ENCODE data around the gene CARS2. TPM values are rescaled to one million over a fixed set of nuclear protein-coding genes. Genes with fewer than 3 reads are reported as not detected.
"Not testable (repeated sequence)": the region's sequence is repeated elsewhere in the genome, so short reads cannot be mapped to it uniquely, and the experiment has no call there.

CARS2 gene
- total and polyA plus RNA-seq, 2 of the 8 experiments (the other 6 are each of a cell fraction or from before 2014, with no cell fraction given) = 47.7 to 55.9 TPM

- not testable (repeated sequence) for H2BK120ac ChIP-seq (replicated peaks; ENCODE audit: low read depth, low read length); H2AFZ ChIP-seq (ENCODE audit: low read length); H3K9ac ChIP-seq (replicated peaks in 1 of 4; ENCODE audit: extremely low read depth in 1 of 4, low read depth in 3 of 4, low read length in 3 of 4); H2AK5ac ChIP-seq (ENCODE audit: low read depth, low read length); H2BK20ac ChIP-seq (ENCODE audit: low read length); H3K79me1 ChIP-seq (ENCODE audit: low read depth, low read length); H3K27ac ChIP-seq (ENCODE audit: low read depth, low read length); H3K23me2 ChIP-seq (ENCODE audit: low read depth, low read length); H2BK5ac ChIP-seq (ENCODE audit: low read depth, low read length); H3K56ac ChIP-seq (replicated peaks; ENCODE audit: insufficient read length, low read depth, low read length); H4K20me1 ChIP-seq (replicated peaks in 1 of 2; ENCODE audit: control insufficient read depth in 1 of 2, insufficient read depth in 2 of 2, low read length in 2 of 2); H3K4ac ChIP-seq (replicated peaks; ENCODE audit: insufficient read length, low read depth, low read length); H3K4me3 ChIP-seq (ENCODE audit: extremely low read depth in 1 of 4, insufficient read depth in 2 of 4, low read depth in 3 of 4, low read length in 4 of 4); FAIRE-seq; H3K9me3 ChIP-seq (ENCODE audit: insufficient read depth in 2 of 2, low read depth in 1 of 2, low read length in 1 of 2); H4K91ac ChIP-seq (replicated peaks; ENCODE audit: insufficient read length, low read length); H4K5ac ChIP-seq (ENCODE audit: insufficient read length, low read depth, low read length); H2BK15ac ChIP-seq (ENCODE audit: low read length); H3K23ac ChIP-seq (ENCODE audit: insufficient read length); H3K4me1 ChIP-seq (replicated peaks in 1 of 4; ENCODE audit: control insufficient read depth in 3 of 4, insufficient read depth in 4 of 4, low read length in 3 of 4); H3K79me2 ChIP-seq (ENCODE audit: control insufficient read depth in 1 of 2, insufficient read depth in 2 of 2, low read length in 2 of 2); H3K36me3 ChIP-seq (ENCODE audit: control insufficient read depth in 2 of 4, insufficient read depth in 4 of 4, low read length in 3 of 4); H2BK12ac ChIP-seq (ENCODE audit: low read depth, low read length); H3K14ac ChIP-seq (ENCODE audit: insufficient read length); H4K8ac ChIP-seq (ENCODE audit: extremely low read depth, insufficient read depth, low read length); DNase-seq (ENCODE audit: low read depth in 1 of 2, low spot score in 2 of 2); H3K4me2 ChIP-seq (ENCODE audit: insufficient read depth in 1 of 2, low read depth in 2 of 2, low read length in 2 of 2); H3K27me3 ChIP-seq (replicated peaks in 1 of 4; ENCODE audit: control insufficient read depth in 3 of 4, extremely low read depth in 1 of 4, insufficient read depth in 3 of 4, low read length in 3 of 4); H3K18ac ChIP-seq (ENCODE audit: extremely low read depth, low read length)
- WGBS, 2 experiments (ENCODE audit: extremely low coverage in 1 of 2, insufficient coverage in 1 of 2, insufficient read length in 1 of 2, insufficient replicate concordance in 2 of 2, low coverage in 1 of 2, low lambda C conversion rate in 2 of 2, missing lambda C conversion rate in 1 of 2) = 91% methylated on average over 6 of the region's 6 CpGs; no CpG with 5 or more reads in 1 of the 2 experiments
- CTCF ChIA-PET (ENCODE audit: partially characterized antibody) = interaction anchor here (0.6 kb wide), 1 partner anchor 94 kb away, joined by 3 read pairs; no protein-coding TSS in a partner anchor
- POLR2A ChIA-PET (ENCODE audit: partially characterized antibody) = interaction anchor here (4.0 kb wide), 1 partner anchor 11 kb away, joined by 28 read pairs; the partner anchor contains the start of gene ING1
Measured at GRCh38 chr13:110726153-110726552, 20.2 kb upstream of the CARS2 start.

Data from H1 (cell line).